K562 (cell line): Measurements from ENCODE around the gene METTL23. TPM values are rescaled to one million over a fixed set of nuclear protein-coding genes. Genes with fewer than 3 reads are reported as not detected.
A peak's percentile ranks its signal among the peaks of the same experiment; 100 is the strongest.

Experiments used
- CCNT2 ChIP-seq: IDR thresholded peaks from 2 replicates; pipeline ENCODE4 v1.6.1; 2011; ENCODE audit warnings: borderline replicate concordance, low read depth, mild to moderate bottlenecking, moderate library complexity, mixed read lengths, low read length; ENCODE audit not compliant: insufficient read length; ENCODE audit errors: extremely low read depth
- CXXC5 ChIP-seq: fragments of 250-450 bp; sonication (Bioruptor Pico); IDR thresholded peaks from 2 replicates; pipeline ENCODE4 v1.8.0; 2022; ENCODE audit warnings: inconsistent platforms, mild to moderate bottlenecking, moderate library complexity
- HMGN3 ChIP-seq: IDR thresholded peaks from 2 replicates; pipeline ENCODE4 v1.6.1; 2011; ENCODE audit warnings: borderline replicate concordance, low read depth, mild to moderate bottlenecking, mixed read lengths, low read length; ENCODE audit not compliant: insufficient read length; ENCODE audit errors: extremely low read depth
- HNRNPK ChIP-seq: fragments of 200-400 bp; formaldehyde crosslinking; IDR thresholded peaks from one replicate; pipeline ENCODE4 v1.6.1; 2018; ENCODE audit warnings: mild to moderate bottlenecking, low read depth, low read length; ENCODE audit not compliant: poor library complexity, severe bottlenecking
- NCOA1 ChIP-seq: fragments of 450-650 bp; IDR thresholded peaks from 2 replicates; pipeline ENCODE4 v1.6.1; 2016; ENCODE audit warnings: low read depth
- NKRF ChIP-seq: fragments of 450-650 bp; IDR thresholded peaks from 2 replicates; pipeline ENCODE4 v1.6.1; 2016; ENCODE audit warnings: borderline replicate concordance
- NR1H2 ChIP-seq: sonication (generic); formaldehyde crosslinking; IDR thresholded peaks from 2 replicates; pipeline ENCODE4 v1.4.0; 2020; ENCODE audit warnings: mild to moderate bottlenecking, missing genetic modification reagents
- RBM14 ChIP-seq: fragments of 200-400 bp; formaldehyde crosslinking; IDR thresholded peaks from 2 replicates; pipeline ENCODE4 v1.6.1; 2018; ENCODE audit warnings: low read depth, mild to moderate bottlenecking, low read length, moderate library complexity, borderline replicate concordance; ENCODE audit not compliant: insufficient read depth
- REST ChIP-seq, 2 experiments: fragments of 450-650 bp; formaldehyde crosslinking in 1 of 2; IDR thresholded peaks; 2 replicates each; pipeline versions ENCODE4 v1.4.0 to v1.6.1; 2014 to 2020; ENCODE audit warnings: mild to moderate bottlenecking in 2 of 2, borderline replicate concordance in 1 of 2, low read depth in 1 of 2
- SPI1 ChIP-seq: IDR thresholded peaks from 2 replicates; pipeline ENCODE4 v1.6.1; 2011; ENCODE audit warnings: low read depth, low read length, control low read depth, borderline replicate concordance
- STAT6 ChIP-seq: sonication (generic); formaldehyde crosslinking; IDR thresholded peaks from 2 replicates; pipeline ENCODE4 v1.8.1; 2023; ENCODE audit warnings: mild to moderate bottlenecking, missing genetic modification reagents
- U2AF2 ChIP-seq: fragments of 200-400 bp; formaldehyde crosslinking; optimal IDR thresholded peaks from 2 replicates; pipeline ENCODE3; 2017; ENCODE audit warnings: low read depth, mild to moderate bottlenecking, low read length
- polyA plus RNA-seq, 8 experiments: library from polyadenylated mRNA; depleted of rRNA in 4 of 8; stranded (reverse) in 5 of 8; unstranded in 3 of 8; fragments of >200 nt; fragmentation: Nextera tagmentation in 2 of 8; fragmentation: Illumina TruSeq in 1 of 8; extraction: Ambion mirVana in 2 of 8; extraction: Trizol in 1 of 8; gene quantifications; 2 replicates each; pipeline versions ENCODE4 v1.2.1 to v1.2.3, GENCODE V29; 2011 to 2014; ENCODE audit warnings: inconsistent platforms in 1 of 8, missing spikeins in 1 of 8
- total RNA-seq, 7 experiments: library from RNA; depleted of rRNA in 6 of 7; stranded (reverse); fragments of >200 nt in 6 of 7; fragmentation: Illumina TruSeq in 2 of 7; extraction: Trizol in 2 of 7; gene quantifications; 2 replicates each; pipeline versions ENCODE4 v1.2.1 to v1.2.3, GENCODE V29; 2011 to 2021; ENCODE audit warnings: low replicate concordance in 1 of 7

The METTL23 gene
- total and polyA plus RNA-seq, 9 of the 15 experiments (the other 6 are each of a cell fraction or from before 2014, with no cell fraction given), result 29.4 to 67.3 (median 41.6) TPM

GRCh38 chr17:76736349-76737081 lies 9.9 kb downstream of the METTL23 start (continued):
- TF ChIP-seq NKRF (peak; percentile 10; the same call in 1 of the 2 replicates), STAT6 (CRISPR knock-in tag) (peak; percentile 80), SPI1 (no peak), U2AF2 (no peak), CXXC5 (CRISPR knock-in tag) (peak; percentile 76), REST (IDR thresholded peaks at IDR 0.05; ENCODE audit: borderline replicate concordance) (0 out of 2 replicates have a peak, but pooled peaks have one; percentile 8), REST (CRISPR knock-in tag; IDR thresholded peaks at IDR 0.05; ENCODE audit: low read depth) (peak; percentile 28; the same call in 1 of the 2 replicates), HMGN3 (peak; percentile 96), NR1H2 (CRISPR knock-in tag) (no peak; the same call in 1 of the 2 replicates), CCNT2 (peak; percentile 91), NCOA1 (no peak), HNRNPK (no peak), RBM14 (peak; percentile 60; the same call in 1 of the 2 replicates)
